HG02678 (cell line): Measurements from ENCODE around the gene TAF1C.

Experiments used
- ATAC-seq: cut with Tn5 transposase; IDR thresholded peaks from one replicate; pipeline ENCODE4 v1.9.1; 2021; ENCODE audit warnings: mild to moderate bottlenecking, moderate library complexity; ENCODE audit not compliant: unreplicated experiment

The TAF1C gene

GRCh38 chr16:84184775-84185174, 2.1 kb downstream of the TAF1C start:
- ATAC-seq: no peak

GRCh38 chr16:84183911-84184591, 2.8 kb downstream of the TAF1C start:
- no peak for ATAC-seq

- no peak for ATAC-seq
These were observed 3.3 kb downstream of the TAF1C start for GRCh38 chr16:84183572-84183875.

GRCh38 chr16:84182680-84183571, 3.9 kb downstream of the TAF1C start:
- no peak for ATAC-seq

GRCh38 chr16:84182104-84182503, 4.8 kb downstream of the TAF1C start:
- no peak for ATAC-seq

GRCh38 chr16:84181144-84181915, 5.5 kb downstream of the TAF1C start:
- ATAC-seq: no peak

- ATAC-seq: no peak
These were observed 6.2 kb downstream of the TAF1C start for GRCh38 chr16:84180519-84181140.

GRCh38 chr16:84179612-84180320, 7.1 kb downstream of the TAF1C start:
- ATAC-seq: no peak

GRCh38 chr16:84178892-84179611, 7.8 kb downstream of the TAF1C start:
- no peak for ATAC-seq

GRCh38 chr16:84178146-84178765, 8.6 kb downstream of the TAF1C start:
- no peak for ATAC-seq

- no peak for ATAC-seq
These were observed 9.2 kb downstream of the TAF1C start for GRCh38 chr16:84177741-84178073.

GRCh38 chr16:84176192-84177053, 10.4 kb downstream of the TAF1C start:
- no peak for ATAC-seq

- peak; percentile 88 for ATAC-seq
These were observed 11.3 kb downstream of the TAF1C start for GRCh38 chr16:84175350-84176081.

- ATAC-seq: no peak
These were observed 12.5 kb downstream of the TAF1C start for GRCh38 chr16:84174396-84174795.

- ATAC-seq: no peak
These were observed 17.0 kb downstream of the TAF1C start for GRCh38 chr16:84169765-84170310.

- no peak for ATAC-seq
These were observed 19.8 kb downstream of the TAF1C start for GRCh38 chr16:84166796-84167695.

- ATAC-seq: no peak
These were observed 21.1 kb downstream of the TAF1C start for GRCh38 chr16:84165746-84166145.
